ENCODE results near the gene SRSF2.
"Not testable (repeated sequence)": the region's sequence is repeated elsewhere in the genome, so short reads cannot be mapped to it uniquely, and the experiment has no call there.

The SRSF2 gene

GRCh38 chr17:76737082-76737675 is at the start of gene SRSF2:
TSS of gene SRSF2 (minus strand) at chr17:76737331. CDS start at chr17:76737160, 171 bp downstream.
- DNase-seq (ENCODE audit: low read depth in 2 of 2), result peak; percentile 97

- no peak for DNase-seq (ENCODE audit: low read depth in 2 of 2)
Observed at GRCh38 chr17:76784926-76785325, 47.8 kb upstream of the SRSF2 start.

- DNase-seq (ENCODE audit: low read depth in 2 of 2), result no peak
Observed at GRCh38 chr17:76783146-76783545, 46.0 kb upstream of the SRSF2 start.

GRCh38 chr17:76781056-76781982 is 44.2 kb upstream of the SRSF2 start:
- no peak for DNase-seq (ENCODE audit: low read depth in 2 of 2)

- DNase-seq (ENCODE audit: low read depth in 2 of 2), result no peak
Observed at GRCh38 chr17:76775021-76775600, 38.0 kb upstream of the SRSF2 start.

- peak; percentile 22 to 36 for DNase-seq (ENCODE audit: low read depth in 2 of 2)
Observed at GRCh38 chr17:76772842-76773525, 35.9 kb upstream of the SRSF2 start.

- no peak for DNase-seq (ENCODE audit: low read depth in 2 of 2)
Observed at GRCh38 chr17:76758570-76758969, 21.4 kb upstream of the SRSF2 start.

- DNase-seq (ENCODE audit: low read depth in 2 of 2), result no peak
Observed at GRCh38 chr17:76757256-76757655, 20.1 kb upstream of the SRSF2 start.

- DNase-seq (ENCODE audit: low read depth in 2 of 2), result no peak
Observed at GRCh38 chr17:76755285-76755684, 18.2 kb upstream of the SRSF2 start.

GRCh38 chr17:76753061-76753961 is 16.2 kb upstream of the SRSF2 start:
- DNase-seq (ENCODE audit: low read depth in 2 of 2), result no peak

GRCh38 chr17:76752006-76752405 is 14.9 kb upstream of the SRSF2 start:
- DNase-seq (ENCODE audit: low read depth in 2 of 2), result no peak

- no peak for DNase-seq (ENCODE audit: low read depth in 2 of 2)
Observed at GRCh38 chr17:76751416-76751993, 14.4 kb upstream of the SRSF2 start.

- no peak for DNase-seq (ENCODE audit: low read depth in 2 of 2)
Observed at GRCh38 chr17:76748657-76749056, 11.5 kb upstream of the SRSF2 start.

- DNase-seq (ENCODE audit: low read depth in 2 of 2), result no peak
Observed at GRCh38 chr17:76747716-76748363, 10.7 kb upstream of the SRSF2 start.

- not testable (repeated sequence) for DNase-seq (ENCODE audit: low read depth in 2 of 2)
Observed at GRCh38 chr17:76745785-76746184, 8.7 kb upstream of the SRSF2 start.

GRCh38 chr17:76744747-76745146 is 7.6 kb upstream of the SRSF2 start:
- no peak for DNase-seq (ENCODE audit: low read depth in 2 of 2)

GRCh38 chr17:76742958-76743357 is 5.8 kb upstream of the SRSF2 start:
- DNase-seq (ENCODE audit: low read depth in 2 of 2), result no peak

GRCh38 chr17:76740329-76741118 is 3.4 kb upstream of the SRSF2 start:
- no peak for DNase-seq (ENCODE audit: low read depth in 2 of 2)

GRCh38 chr17:76739568-76740115 is 2.5 kb upstream of the SRSF2 start:
- not testable (repeated sequence) for DNase-seq (ENCODE audit: low read depth in 2 of 2)

Data from stimulated activated CD8-positive, alpha-beta memory T cell treated with anti-CD3 and anti-CD28 coated beads, Interleukin-2, amount 100 ng/mL, for 48 hours (primary cell).